GM15510 (cell line): ENCODE data around the gene TEKTIP1.
A peak's percentile ranks its signal among the peaks of the same experiment; 100 is the strongest.

Experiments used
- POLR2A ChIP-seq: IDR thresholded peaks from 3 replicates; pipeline ENCODE4 v1.6.1; 2011; ENCODE audit warnings: borderline replicate concordance; ENCODE audit not compliant: insufficient read length; ENCODE audit errors: extremely low read depth

TEKTIP1 gene

DNA sequence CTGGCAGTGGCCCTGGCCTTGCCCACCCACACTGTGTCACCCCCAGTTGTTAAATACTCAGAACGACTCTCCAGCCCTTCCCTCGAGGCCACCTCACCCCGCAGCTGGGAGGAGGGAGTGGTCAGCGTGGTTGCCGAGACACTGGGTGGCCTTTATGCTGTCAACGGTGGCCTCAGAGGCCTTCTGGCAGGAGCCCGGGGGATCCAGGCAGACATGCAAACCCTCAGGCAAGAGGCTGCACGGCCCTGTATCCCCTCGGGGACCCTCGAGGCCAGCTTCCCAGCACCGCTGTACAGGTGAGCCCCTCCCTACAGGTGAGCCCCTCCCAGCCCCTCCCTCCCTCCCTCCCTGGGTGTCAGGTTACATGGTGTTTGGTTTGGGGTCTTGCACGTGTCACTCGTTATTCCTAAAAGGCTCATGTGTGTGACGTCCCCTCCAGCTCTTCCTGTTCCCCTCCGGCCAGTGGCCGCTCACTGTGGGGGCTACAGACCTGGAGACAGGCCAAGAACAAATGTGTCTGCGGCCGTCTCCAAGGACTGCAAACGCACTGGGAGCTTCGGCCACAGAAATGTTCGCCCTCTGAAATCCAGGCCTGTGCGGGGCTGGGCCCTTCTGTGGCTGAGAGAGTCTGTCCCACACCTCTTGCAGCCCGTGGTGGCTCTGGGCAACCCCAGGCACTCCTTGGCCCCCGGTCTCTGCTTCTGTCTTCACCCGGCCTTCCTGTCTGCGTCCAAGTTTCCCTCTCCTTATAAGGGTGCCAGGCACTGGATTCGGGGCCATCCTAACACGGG lies at the start of gene TEKTIP1:
Gene TEKTIP1 (plus strand): TSS at position 210 of the 791 bp plus-strand sequence. CDS start 4 bp downstream, at position 214.
- no peak for TF ChIP-seq POLR2A

DNA sequence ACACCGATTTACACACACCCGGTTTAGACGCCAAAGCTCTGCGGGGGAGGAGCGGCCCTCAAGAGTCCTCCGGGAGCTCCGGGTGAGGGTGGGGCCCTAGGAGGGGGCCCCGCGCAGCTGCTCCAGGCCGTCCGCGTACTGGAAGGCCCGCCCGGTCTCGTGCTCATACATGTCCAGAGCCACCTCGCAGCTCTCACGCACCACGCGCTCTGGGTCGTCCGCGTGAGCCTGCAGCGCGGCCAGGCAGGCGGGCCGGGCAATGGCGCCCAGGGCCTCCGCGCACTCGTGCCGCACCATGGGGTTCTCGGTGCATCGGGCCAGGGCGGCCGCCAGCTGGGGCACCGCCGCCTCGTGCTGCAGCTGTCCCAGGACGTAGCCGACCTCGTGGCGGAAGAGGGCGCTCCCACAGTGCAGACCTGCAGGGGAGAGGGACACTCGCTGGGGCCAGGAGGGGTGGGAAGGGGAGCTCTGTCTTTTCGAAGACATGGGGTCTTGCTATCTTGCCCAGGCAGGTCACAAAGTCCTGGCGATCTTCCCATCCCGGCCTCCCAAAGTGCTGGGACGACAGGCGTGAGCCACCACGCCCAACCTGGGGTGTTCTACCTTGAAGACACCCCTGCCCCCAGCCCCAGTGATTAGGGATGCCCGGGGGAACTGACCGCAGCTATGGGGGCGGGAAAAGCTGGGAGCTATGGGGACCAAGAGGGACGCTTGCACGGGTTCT lies 47.4 kb upstream of the TEKTIP1 start:
- TF ChIP-seq POLR2A: no peak

DNA sequence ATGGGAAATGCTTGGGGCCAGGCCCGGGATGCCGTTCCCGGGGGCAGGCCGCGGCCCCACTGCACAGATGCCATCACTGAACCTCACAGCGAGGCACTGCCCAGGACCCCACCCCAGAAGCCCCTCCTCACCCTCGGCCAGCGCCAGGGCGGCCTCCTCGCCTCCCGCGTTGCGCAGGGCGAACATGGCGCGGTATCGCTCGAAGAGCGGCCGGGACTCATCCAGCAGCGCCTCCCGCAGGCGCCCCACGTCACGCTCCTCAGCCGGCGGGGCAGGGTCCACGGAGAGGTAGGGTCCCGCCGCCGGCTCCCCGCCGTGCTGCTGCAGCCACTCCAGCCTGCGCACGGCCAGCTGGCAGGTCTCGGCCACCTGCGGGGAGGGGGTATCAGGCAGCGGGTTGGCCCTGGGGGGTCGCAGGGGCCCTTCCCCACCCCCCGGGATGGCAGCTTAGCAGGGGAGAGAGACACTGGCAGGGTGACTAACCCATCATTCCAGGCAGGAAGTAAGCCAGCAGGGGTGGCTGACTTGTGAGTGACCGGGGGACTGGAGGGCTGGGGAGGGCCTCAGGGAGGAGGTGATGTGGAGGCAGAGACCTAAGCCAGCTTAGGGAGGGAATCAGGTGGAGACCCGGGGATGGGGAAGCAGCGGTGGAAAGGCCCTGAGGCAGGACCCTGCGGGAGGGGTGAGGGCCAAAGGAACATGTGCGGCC lies 46.7 kb upstream of the TEKTIP1 start:
- no peak for TF ChIP-seq POLR2A

DNA sequence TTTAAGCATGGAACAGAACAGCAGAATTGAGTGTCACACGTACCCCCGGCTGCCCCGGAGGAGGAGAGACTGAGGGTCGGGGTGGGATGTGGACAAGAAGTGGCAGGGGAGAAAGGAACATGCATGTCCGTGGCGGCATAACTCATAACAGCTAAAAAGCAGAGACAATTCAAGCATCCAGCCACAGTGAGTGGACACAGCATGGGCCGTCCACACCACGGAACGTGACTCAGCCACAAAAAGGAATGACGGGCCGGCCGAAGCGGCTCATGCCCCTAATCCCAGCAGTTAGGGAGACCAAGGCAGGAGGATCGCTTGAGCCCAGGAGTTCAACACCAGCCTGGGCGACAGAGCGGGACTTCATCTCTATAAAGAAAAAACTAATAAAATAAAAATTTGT lies 46.1 kb upstream of the TEKTIP1 start:
- TF ChIP-seq POLR2A: no peak

DNA sequence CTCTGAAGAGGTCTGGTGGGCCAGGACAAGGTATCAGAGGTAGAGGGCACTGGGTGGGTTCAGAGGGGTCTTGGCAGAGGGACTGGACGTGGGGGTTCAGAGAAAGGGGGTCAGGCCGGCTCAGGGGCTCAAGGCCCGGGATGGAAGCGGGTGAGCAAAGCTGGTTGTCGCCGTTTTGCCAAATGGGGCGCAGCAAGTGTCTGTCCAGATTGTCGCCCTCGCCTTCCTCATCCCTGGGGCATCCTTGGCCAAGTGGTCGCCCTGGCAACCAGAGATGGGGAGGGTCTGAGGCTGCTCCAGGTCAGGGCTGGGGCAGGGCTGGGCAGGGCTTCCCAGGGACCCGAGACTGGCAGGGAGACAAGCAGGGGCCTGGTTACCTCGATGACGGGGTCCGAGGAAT lies 45.3 kb upstream of the TEKTIP1 start:
- no peak for TF ChIP-seq POLR2A

DNA sequence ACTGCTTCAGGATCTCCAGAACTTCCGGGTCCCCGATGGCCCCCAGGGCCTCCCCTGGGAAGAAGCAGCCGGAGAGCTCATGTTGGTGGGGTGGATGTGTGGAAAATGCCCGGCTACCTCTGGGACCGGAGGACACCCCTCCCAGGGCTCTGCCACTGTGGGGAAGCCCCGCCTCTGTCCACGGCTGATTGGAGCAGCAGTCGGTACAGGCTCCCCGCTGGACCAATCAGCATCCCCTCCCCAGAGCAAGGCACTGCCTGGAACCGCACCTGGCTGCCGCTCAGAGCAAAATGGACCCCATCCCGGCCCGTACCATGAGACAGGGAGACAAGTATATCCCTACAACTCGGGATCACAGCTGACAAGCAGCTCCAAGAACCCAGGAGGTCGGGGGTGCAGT lies 44.9 kb upstream of the TEKTIP1 start:
- no peak for TF ChIP-seq POLR2A

DNA sequence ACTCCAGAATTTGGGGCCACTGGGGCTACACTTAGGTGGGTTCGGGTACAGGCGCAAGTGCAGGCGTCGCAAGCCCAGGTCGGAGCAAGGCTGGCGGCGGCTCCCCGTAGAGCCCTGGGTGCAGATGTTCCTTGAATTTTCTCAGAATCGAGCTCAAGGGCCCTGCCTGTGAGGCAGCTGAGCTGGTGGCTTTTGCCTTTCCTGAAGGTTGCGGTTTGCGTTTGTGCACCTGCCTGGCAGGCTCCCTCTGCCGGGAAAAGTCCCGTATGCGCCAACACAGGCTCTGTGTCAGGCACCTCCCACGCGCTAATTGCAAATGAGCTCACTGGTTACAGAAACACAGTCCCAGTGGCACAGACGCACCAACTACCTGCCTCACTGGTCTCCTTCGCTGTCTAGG lies 44.4 kb upstream of the TEKTIP1 start:
- no peak for TF ChIP-seq POLR2A

DNA sequence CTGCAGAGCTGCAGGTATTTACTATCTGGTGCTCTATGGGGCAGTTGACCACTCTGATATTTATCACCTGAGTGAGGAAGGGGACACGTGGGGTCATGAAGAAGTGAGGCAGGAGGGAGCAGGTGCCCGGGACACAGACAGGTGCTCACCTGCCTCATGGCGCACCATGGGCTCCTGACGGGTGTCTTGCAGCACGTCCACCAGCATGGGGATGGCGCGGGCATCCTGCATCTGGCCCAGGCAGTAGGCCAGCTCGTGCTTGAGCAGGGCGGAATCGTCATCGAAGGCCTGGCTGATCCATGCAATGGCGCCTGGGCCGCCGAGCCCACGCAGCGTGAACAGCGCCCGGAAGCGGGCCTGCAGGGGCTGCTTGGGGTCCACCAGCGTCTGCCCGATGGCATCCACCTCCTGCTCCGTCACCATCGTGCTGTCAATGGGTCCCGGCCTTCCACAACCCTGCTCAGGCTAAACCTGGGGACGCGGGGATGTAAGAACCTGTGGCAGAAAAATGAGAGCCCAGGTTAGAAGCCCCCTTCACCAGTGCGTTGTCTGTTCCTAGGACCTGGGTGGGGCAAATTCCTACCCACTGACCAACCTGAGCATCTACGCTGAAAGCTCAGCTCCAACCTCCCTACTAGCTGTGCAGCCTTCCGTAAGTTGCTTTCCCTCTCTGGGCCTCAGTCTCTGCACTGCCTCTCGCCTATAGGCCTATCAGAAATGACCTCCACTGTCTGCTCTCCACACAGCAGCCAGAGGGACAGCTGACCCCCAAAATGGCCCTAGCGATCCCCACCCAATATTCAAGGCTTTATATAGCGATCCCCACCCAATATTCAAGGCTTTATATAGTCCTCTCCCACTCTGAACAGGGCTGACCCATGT lies 42.3 kb upstream of the TEKTIP1 start:
- no peak for TF ChIP-seq POLR2A

DNA sequence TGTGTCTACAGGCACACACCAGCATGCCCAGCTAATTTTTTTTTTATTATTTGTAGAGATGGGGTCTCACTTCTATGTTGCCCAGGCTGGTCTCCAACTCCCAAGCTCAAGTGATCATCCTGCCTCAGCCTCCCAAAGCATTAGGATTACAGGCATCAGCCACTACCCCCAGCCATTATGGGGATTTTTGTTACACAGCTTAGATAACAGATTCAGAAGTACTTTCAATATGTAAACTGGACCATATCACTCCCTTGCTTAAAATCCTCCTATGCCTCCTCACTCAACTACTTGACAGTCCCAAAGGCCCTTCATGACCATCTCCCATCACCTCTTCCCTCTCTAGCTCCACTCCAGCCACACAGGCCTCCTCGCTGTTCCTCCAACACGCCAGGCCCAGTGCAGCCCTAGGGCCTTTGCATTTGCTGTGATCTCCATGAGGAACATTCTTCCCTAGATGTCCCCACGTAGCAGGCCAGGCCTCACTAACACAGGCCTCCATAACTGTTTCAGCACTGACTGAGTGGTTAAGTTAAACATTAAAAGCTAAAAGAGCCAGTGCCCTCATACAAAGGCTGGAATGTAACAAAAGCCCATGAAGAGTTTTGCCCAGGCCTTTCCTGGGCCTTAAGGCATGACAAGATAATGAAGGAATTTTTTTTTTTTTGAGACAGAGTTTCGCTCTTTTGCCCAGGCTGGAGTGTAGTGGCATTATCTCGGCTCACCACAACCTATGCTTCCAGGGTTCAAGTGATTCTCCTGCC lies 41.0 kb upstream of the TEKTIP1 start:
- TF ChIP-seq POLR2A: no peak

DNA sequence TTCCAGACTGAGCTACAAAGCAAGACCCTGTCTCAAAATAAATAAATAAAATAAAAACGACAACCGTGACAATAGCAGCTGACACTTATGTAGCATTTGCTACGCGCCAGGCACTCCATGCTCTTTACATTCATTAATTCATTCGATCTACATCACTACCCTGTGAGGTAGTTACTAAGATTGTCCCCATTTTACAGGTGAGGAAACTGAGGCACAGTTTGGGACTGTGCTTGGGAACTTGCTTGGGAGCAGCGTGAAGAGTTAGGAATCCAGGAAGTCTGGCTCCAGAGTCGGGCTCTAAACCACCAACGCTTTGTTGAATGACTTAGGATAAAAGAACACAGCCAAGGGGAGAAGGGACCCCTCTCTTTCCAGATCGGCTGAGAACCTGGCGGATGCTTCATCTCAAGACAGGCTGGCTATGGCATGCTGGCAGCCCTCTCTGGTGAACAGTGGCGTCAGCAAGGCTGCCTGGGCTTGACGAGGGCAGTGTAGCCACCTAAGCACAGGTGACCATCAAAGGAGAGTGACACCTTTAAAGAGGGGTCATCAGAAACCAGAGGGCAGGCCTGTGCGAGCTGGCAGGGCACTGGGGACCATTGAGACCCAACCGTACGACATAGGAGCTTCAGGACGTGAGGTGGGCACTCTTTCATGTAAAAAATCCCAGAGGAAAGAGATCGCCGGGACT lies 39.1 kb upstream of the TEKTIP1 start:
- TF ChIP-seq POLR2A: no peak

DNA sequence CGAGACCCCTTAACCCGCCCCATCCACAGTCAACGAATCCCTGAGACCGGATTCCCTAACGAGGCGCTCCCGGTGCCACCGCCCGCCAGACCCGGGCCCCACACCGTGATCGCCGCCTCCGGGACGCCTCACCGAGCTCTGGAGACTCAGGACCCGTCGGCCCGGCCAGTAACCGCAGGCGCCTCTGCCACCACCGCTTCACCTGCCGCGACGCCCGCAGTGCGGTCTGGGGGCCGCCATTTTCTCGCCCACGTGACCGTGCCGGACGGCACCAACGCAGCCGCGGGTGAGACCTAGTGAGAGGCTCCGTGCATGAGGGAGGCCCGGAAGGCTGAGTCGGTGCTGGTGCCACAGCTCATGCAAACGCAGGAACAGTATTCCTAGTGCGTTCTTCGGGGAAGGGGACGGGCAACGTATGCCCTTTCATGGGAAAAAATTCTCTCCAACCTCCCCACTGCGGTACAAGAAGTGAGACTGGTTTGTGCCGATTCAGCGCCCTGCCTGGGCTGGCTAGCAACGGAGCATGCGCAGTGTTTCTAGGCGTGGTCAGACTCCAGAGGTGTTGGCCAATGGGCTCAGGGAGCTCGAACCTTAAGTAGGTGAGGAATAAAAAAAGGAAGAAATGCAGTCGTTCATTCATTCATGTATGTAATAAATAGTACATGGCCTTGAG lies 38.4 kb upstream of the TEKTIP1 start, which contains the start of gene DOHH:
Gene DOHH (minus strand): TSS at position 246 of the 673 bp plus-strand sequence. CDS start 3,860 bp downstream, outside the sequence.
- peak; percentile 82 for TF ChIP-seq POLR2A

DNA sequence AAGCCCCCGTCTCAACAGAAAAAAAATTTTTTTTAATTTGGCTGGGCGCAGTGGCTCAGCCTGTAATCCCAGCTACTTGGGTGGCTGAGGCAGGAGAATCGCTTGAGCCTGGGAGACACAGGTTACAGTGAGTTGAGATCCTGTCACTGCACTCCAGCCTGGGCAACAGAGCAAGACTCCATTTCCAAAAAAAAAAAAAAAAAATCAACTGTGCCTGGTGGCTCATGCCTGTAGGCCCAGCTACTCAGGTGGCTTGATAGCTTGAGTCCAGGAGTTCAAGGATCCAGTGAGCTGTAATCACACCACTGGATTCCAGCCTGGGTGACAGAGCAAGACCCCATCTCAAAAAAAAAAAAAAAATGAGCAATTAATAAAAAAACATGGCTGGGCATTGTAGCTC lies 37.2 kb upstream of the TEKTIP1 start:
- no peak for TF ChIP-seq POLR2A

DNA sequence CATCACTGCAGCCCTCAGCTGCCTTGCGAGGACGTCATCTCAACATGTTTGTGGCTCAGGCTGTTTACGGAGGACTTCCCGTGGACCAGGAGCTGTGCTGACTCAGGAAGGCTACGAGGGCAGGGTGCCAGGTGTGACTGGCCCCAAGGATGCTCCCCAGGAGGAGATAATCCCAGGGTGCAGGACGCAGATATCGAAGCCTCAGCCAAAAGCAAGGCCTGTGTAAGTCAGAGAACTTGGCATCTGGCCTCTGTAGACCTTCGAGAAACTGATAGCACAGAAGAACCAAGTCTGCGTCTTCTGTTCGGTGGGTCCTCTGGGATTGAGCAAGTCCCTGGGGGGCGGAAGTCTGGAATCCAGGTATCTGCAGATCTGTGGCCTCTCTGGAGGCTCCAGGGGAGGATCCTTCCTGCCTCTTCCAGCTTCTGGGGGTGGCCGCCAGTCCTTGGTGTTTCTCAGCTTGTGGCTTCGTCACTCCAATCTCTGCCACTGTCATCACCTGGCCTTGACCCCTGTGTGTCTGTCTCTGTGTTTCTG lies 35.9 kb upstream of the TEKTIP1 start:
- no peak for TF ChIP-seq POLR2A

DNA sequence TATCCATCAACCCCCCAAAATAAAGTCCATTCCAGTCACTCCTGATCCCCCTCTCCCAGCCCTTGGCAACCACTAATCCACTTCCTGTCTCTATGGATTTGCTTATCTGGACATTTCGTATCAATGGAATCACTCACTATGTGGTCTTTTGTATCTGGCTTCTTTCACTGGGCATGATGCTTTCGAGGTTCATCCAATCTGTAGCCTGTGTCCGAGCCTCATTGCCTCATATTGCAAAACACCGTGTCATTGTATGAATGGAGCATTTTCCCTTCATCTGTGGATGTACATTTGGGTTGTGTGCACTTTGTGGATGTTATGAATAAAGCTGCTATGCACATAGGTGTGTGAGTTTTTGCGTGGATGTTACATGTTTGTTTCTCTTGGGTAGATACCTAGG lies 34.2 kb upstream of the TEKTIP1 start:
- TF ChIP-seq POLR2A: no peak
